B cell (primary cell): ENCODE data around the gene PAX2. TPM values are rescaled to one million over a fixed set of nuclear protein-coding genes. Genes with fewer than 3 reads are reported as not detected.

Experiments used
- ATAC-seq: fragments of 200-7000 bp; cut with Tn5 transposase; one replicate; pipeline ENCODE4 v1.10.0; 2021; ENCODE audit warnings: low read depth, mild to moderate bottlenecking, moderate number of reproducible peaks, moderate library complexity
- CTCF ChIA-PET: fragments of 350-600 bp; sonication (Branson Sonifier 250); formaldehyde crosslinking; loops from one replicate; lab custom pipeline; 2021; ENCODE audit warnings: antibody characterized with exemption, inconsistent platforms; lab: Charles Lee
- POLR2A ChIA-PET: fragments of 350-600 bp; sonication (Branson Sonifier 250); formaldehyde crosslinking; loops from one replicate; lab custom pipeline; 2021; ENCODE audit warnings: antibody characterized with exemption; lab: Charles Lee
- DNase-seq: peaks from one replicate; pipeline ENCODE4 v3.0.0; 2013
- H2AFZ ChIP-seq: 2 replicates; pipeline ENCODE4 v1.6.1; 2012; ENCODE audit warnings: mild to moderate bottlenecking, low read depth, low read length; ENCODE audit not compliant: insufficient read depth, poor library complexity, severe bottlenecking
- H3K27ac ChIP-seq, 2 donors: 1 replicate in 1 of 2; 2 replicates in 1 of 2; pipeline ENCODE4 v1.5.1; 2012 to 2013; ENCODE audit warnings: low read length in 2 of 2, mild to moderate bottlenecking in 2 of 2, moderate library complexity in 1 of 2
- H3K27me3 ChIP-seq, 4 experiments: fragments of 200-600 bp in 1 of 4; sonication (generic) in 1 of 4; replicated peaks in 1 of 4; 1 replicate in 2 of 4; 2 replicates in 2 of 4; pipeline versions ENCODE4 v1.6.1 to v1.7.0; 2013 to 2016; ENCODE audit warnings: low read length in 3 of 4, mild to moderate bottlenecking in 2 of 4, mixed read lengths in 1 of 4, moderate library complexity in 1 of 4; ENCODE audit not compliant: insufficient read depth in 4 of 4, control insufficient read depth in 3 of 4; ENCODE audit errors: control extremely low read depth in 1 of 4
- H3K36me3 ChIP-seq, 2 experiments: replicated peaks in 1 of 2; 1 replicate in 1 of 2; 2 replicates in 1 of 2; pipeline versions ENCODE4 v1.6.1 to v1.7.1; 2013; ENCODE audit warnings: low read length in 1 of 2; ENCODE audit not compliant: insufficient read depth in 2 of 2, control insufficient read depth in 1 of 2; ENCODE audit errors: control extremely low read depth in 1 of 2, extremely low read depth in 1 of 2
- H3K4me1 ChIP-seq, 2 donors: fragments of 200-600 bp in 1 of 2; sonication (generic) in 1 of 2; 1 replicate in 1 of 2; 2 replicates in 1 of 2; pipeline versions ENCODE4 v1.5.1 to v1.6.1; 2013 to 2017; ENCODE audit warnings: low read length in 2 of 2; ENCODE audit not compliant: control insufficient read depth in 2 of 2, insufficient read depth in 2 of 2
- H3K4me2 ChIP-seq: replicated peaks from 2 replicates; pipeline ENCODE3; 2012; ENCODE audit warnings: mild to moderate bottlenecking, low read depth, low read length; ENCODE audit not compliant: poor library complexity, severe bottlenecking
- H3K4me3 ChIP-seq, 5 experiments: fragments of 200-600 bp in 1 of 5; sonication (generic) in 1 of 5; 1 replicate in 3 of 5; 2 replicates in 2 of 5; pipeline versions ENCODE4 v1.5.1 to v1.7.0; 2011 to 2016; ENCODE audit warnings: low read length in 4 of 5, mild to moderate bottlenecking in 4 of 5, low read depth in 2 of 5, control low read depth in 1 of 5, moderate library complexity in 1 of 5; ENCODE audit not compliant: insufficient read depth in 1 of 5; ENCODE audit errors: control extremely low read depth in 1 of 5, extremely low read depth in 1 of 5
- H3K79me2 ChIP-seq: fragments of 200-600 bp; sonication (generic); one replicate; pipeline ENCODE4 v1.6.0; 2016; ENCODE audit warnings: low read length; ENCODE audit not compliant: control insufficient read depth, insufficient read depth
- H3K9ac ChIP-seq: fragments of 200-600 bp; sonication (generic); 2 replicates; pipeline ENCODE4 v1.6.1; 2017; ENCODE audit warnings: mild to moderate bottlenecking, low read length, moderate library complexity
- H3K9me3 ChIP-seq, 3 donors: one replicate each; pipeline versions ENCODE4 v1.6.1 to v1.7.1; 2013; ENCODE audit warnings: low read length in 2 of 3; ENCODE audit not compliant: control insufficient read depth in 2 of 3, insufficient read depth in 1 of 3; ENCODE audit errors: control extremely low read depth in 1 of 3
- H4K20me1 ChIP-seq: 2 replicates; pipeline ENCODE4 v1.6.0; 2012; ENCODE audit warnings: mild to moderate bottlenecking, low read length; ENCODE audit not compliant: insufficient read depth, control insufficient read depth, poor library complexity, severe bottlenecking
- H3K27ac Mint-ChIP-seq: one replicate; pipeline ENCODE4 v1.8.0; 2021; ENCODE audit warnings: mixed read lengths
- H3K27me3 Mint-ChIP-seq: one replicate; pipeline ENCODE4 v1.8.0; 2021; ENCODE audit warnings: mixed read lengths
- H3K4me1 Mint-ChIP-seq: one replicate; pipeline ENCODE4 v1.8.0; 2021; ENCODE audit warnings: mixed read lengths
- H3K4me3 Mint-ChIP-seq: one replicate; pipeline ENCODE4 v1.8.0; 2021; ENCODE audit warnings: mixed read lengths
- H3K9me3 Mint-ChIP-seq: one replicate; pipeline ENCODE4 v1.8.0; 2022; ENCODE audit warnings: mixed read lengths; ENCODE audit not compliant: insufficient read depth
- CTCF ChIP-seq: fragments of 200-600 bp; IDR thresholded peaks from one replicate; pipeline ENCODE4 v1.8.0; 2022; ENCODE audit warnings: antibody characterized with exemption, mild to moderate bottlenecking
- EZH2 ChIP-seq: IDR thresholded peaks from 2 replicates; pipeline ENCODE4 v1.6.1; 2012; ENCODE audit warnings: borderline replicate concordance, low read depth, mild to moderate bottlenecking, moderate library complexity, low read length; ENCODE audit not compliant: insufficient read depth, poor library complexity, severe bottlenecking
- WGBS: methylation state at CpG from one replicate; pipeline ENCODE4 v1.1.5; 2013; ENCODE audit warnings: missing lambda C conversion rate; ENCODE audit not compliant: insufficient coverage; 5-methylcytosine and 5-hydroxymethylcytosine counted together
- intact Hi-C: fragments of 100-400 bp; cut with micrococcal nuclease; formaldehyde crosslinking; loops from one replicate; pipeline ENCODE4 v1.10.0; 2022
- polyA plus RNA-seq: library from polyadenylated mRNA; depleted of rRNA; stranded (reverse); fragments of >200 nt; gene quantifications from 2 replicates; pipeline ENCODE4 v1.2.3, GENCODE V29; 2012
- total RNA-seq, 2 donors: library from RNA; stranded (reverse); fragments of 120-200 nt in 1 of 2; gene quantifications; 1 replicate in 1 of 2; 2 replicates in 1 of 2; pipeline versions ENCODE4 v1.2.3 to v1.2.4, GENCODE V29; 2013 to 2022

Gene PAX2
- total and polyA plus RNA-seq, 2 donors (not counting 1 experiment from before 2014, with no cell fraction given) = 0.12 TPM; not detected in 1

- TF ChIP-seq EZH2 = no peak
- no peak for TF ChIP-seq CTCF
- no peak overlapping the region for H3K9ac ChIP-seq
- DNase-seq (no peak), ATAC-seq (no peak)
- 87% methylated on average over 7 of the region's 7 CpGs for WGBS
- Mint-ChIP-seq H3K4me3 (no peak overlapping the region), H3K4me1 (peaks cover 5% of the 10 kb centered on the region), H3K9me3 (no peaks in the 10 kb centered on the region), H3K27me3 (peaks cover 73% of the 10 kb centered on the region), H3K27ac (no peak overlapping the region)
- no peaks in the 10 kb centered on the region for H3K79me2 ChIP-seq
- intact Hi-C loops = no loop called here
- ChIA-PET CTCF (interaction anchor here (1.2 kb wide), 1 partner anchor 10 kb away, joined by 3 read pairs; no protein-coding TSS in a partner anchor), POLR2A (interaction anchor here (0.6 kb wide), 1 partner anchor 14 kb away, joined by 9 read pairs; no protein-coding TSS in a partner anchor)
- no peak overlapping the region for H3K27ac ChIP-seq
- no peaks in the 10 kb centered on the region for H3K36me3 ChIP-seq
- no peak overlapping the region for H2AFZ ChIP-seq
- H3K4me2 ChIP-seq = no peak overlapping the region
- H3K4me1 ChIP-seq = no peaks in the 10 kb centered on the region
- H4K20me1 ChIP-seq = no peaks in the 10 kb centered on the region
- peaks cover 0 to 59% (median 4%) of the 10 kb centered on the region in 4 experiments for H3K27me3 ChIP-seq
- H3K4me3 ChIP-seq = no peak overlapping the region
- peaks cover 0 to 3% (median 0%) of the 10 kb centered on the region in 3 donors for H3K9me3 ChIP-seq
Measured at GRCh38 chr10:100810835-100811116, 65.4 kb downstream of the PAX2 start.

- Mint-ChIP-seq H3K4me3 (no peak overlapping the region), H3K4me1 (peaks cover 5% of the 10 kb centered on the region), H3K27ac (no peak overlapping the region), H3K9me3 (no peaks in the 10 kb centered on the region), H3K27me3 (peaks cover 69% of the 10 kb centered on the region)
- WGBS = 88% methylated on average over 1 of the region's 1 CpG
- no peak overlapping the region for H3K4me2 ChIP-seq
- H4K20me1 ChIP-seq = no peaks in the 10 kb centered on the region
- H3K27me3 ChIP-seq = peaks cover 0 to 56% (median 4%) of the 10 kb centered on the region in 4 experiments
- TF ChIP-seq EZH2 = no peak
- no peak for TF ChIP-seq CTCF
- no peak overlapping the region for H2AFZ ChIP-seq
- no peak overlapping the region for H3K9ac ChIP-seq
- no peak for ATAC-seq
- no peaks in the 10 kb centered on the region for H3K79me2 ChIP-seq
- no peak overlapping the region for H3K4me3 ChIP-seq
- H3K4me1 ChIP-seq = no peaks in the 10 kb centered on the region
- H3K27ac ChIP-seq = no peak overlapping the region
- intact Hi-C loops = no loop called here
- DNase-seq = no peak
- POLR2A ChIA-PET = no interaction called here
- no peaks in the 10 kb centered on the region for H3K36me3 ChIP-seq
- CTCF ChIA-PET = interaction anchor here (1.2 kb wide), 1 partner anchor 11 kb away, joined by 3 read pairs; no protein-coding TSS in a partner anchor
- peaks cover 0 to 3% (median 0%) of the 10 kb centered on the region in 3 donors for H3K9me3 ChIP-seq
Measured at GRCh38 chr10:100811261-100811660, 65.9 kb downstream of the PAX2 start.
